Measurements from ENCODE around the gene ARHGAP12.

ARHGAP12 gene

GRCh38 chr10:31930023-31930751, 1.6 kb upstream of the ARHGAP12 start:
- no peaks in the 10 kb centered on the region for H3K36me3 ChIP-seq (ENCODE audit: insufficient read depth, low read depth, low read length)
- no peak overlapping the region for H3K9ac ChIP-seq (ENCODE audit: low read depth, low read length)
- no peaks in the 10 kb centered on the region for H3K9me3 ChIP-seq (ENCODE audit: insufficient read depth, low read depth, low read length)
- H3K27ac ChIP-seq (ENCODE audit: low read length), result no peak overlapping the region
- peaks cover 14% of the 10 kb centered on the region for H3K4me1 ChIP-seq (ENCODE audit: insufficient read depth, low read length)
- peak overlapping the region; percentile 98 for H3K4me3 ChIP-seq (ENCODE audit: low read length)
- no peaks in the 10 kb centered on the region for H3K27me3 ChIP-seq (ENCODE audit: insufficient read depth, low read length)

GRCh38 chr10:31929261-31930022, 811 bp upstream of the ARHGAP12 start:
- Histone ChIP-seq H3K4me3 (ENCODE audit: low read length) (peak overlapping the region; percentile 98), H3K9ac (ENCODE audit: low read depth, low read length) (peak overlapping the region; percentile 76), H3K9me3 (ENCODE audit: insufficient read depth, low read depth, low read length) (no peaks in the 10 kb centered on the region), H3K4me1 (ENCODE audit: insufficient read depth, low read length) (peaks cover 14% of the 10 kb centered on the region), H3K27me3 (ENCODE audit: insufficient read depth, low read length) (no peaks in the 10 kb centered on the region), H3K27ac (ENCODE audit: low read length) (no peak overlapping the region), H3K36me3 (ENCODE audit: insufficient read depth, low read depth, low read length) (no peaks in the 10 kb centered on the region)

GRCh38 chr10:31927884-31928548, 615 bp downstream of the ARHGAP12 start:
- Histone ChIP-seq H3K4me3 (ENCODE audit: low read length) (peak overlapping the region; percentile 98), H3K9ac (ENCODE audit: low read depth, low read length) (peak overlapping the region; percentile 89), H3K27ac (ENCODE audit: low read length) (peak overlapping the region; percentile 80), H3K4me1 (ENCODE audit: insufficient read depth, low read length) (peaks cover 14% of the 10 kb centered on the region), H3K9me3 (ENCODE audit: insufficient read depth, low read depth, low read length) (no peaks in the 10 kb centered on the region; the same call in 1 of the 2 replicates), H3K36me3 (ENCODE audit: insufficient read depth, low read depth, low read length) (no peaks in the 10 kb centered on the region), H3K27me3 (ENCODE audit: insufficient read depth, low read length) (no peaks in the 10 kb centered on the region)

GRCh38 chr10:31927565-31927883, 1.1 kb downstream of the ARHGAP12 start:
- Histone ChIP-seq H3K4me3 (ENCODE audit: low read length) (peak overlapping the region; percentile 98), H3K9ac (ENCODE audit: low read depth, low read length) (peak overlapping the region; percentile 89), H3K9me3 (ENCODE audit: insufficient read depth, low read depth, low read length) (no peaks in the 10 kb centered on the region; the same call in 1 of the 2 replicates), H3K27ac (ENCODE audit: low read length) (peak overlapping the region; percentile 77), H3K4me1 (ENCODE audit: insufficient read depth, low read length) (peaks cover 14% of the 10 kb centered on the region), H3K36me3 (ENCODE audit: insufficient read depth, low read depth, low read length) (no peaks in the 10 kb centered on the region), H3K27me3 (ENCODE audit: insufficient read depth, low read length) (no peaks in the 10 kb centered on the region)

- H3K4me3 ChIP-seq (ENCODE audit: low read length), result peak overlapping the region; percentile 98
- no peaks in the 10 kb centered on the region for H3K27me3 ChIP-seq (ENCODE audit: insufficient read depth, low read length)
- peak overlapping the region; percentile 77 for H3K27ac ChIP-seq (ENCODE audit: low read length)
- H3K36me3 ChIP-seq (ENCODE audit: insufficient read depth, low read depth, low read length), result no peaks in the 10 kb centered on the region
- peaks cover 14% of the 10 kb centered on the region for H3K4me1 ChIP-seq (ENCODE audit: insufficient read depth, low read length)
- H3K9ac ChIP-seq (ENCODE audit: low read depth, low read length), result peak overlapping the region; percentile 89
- no peaks in the 10 kb centered on the region; the same call in 1 of the 2 replicates for H3K9me3 ChIP-seq (ENCODE audit: insufficient read depth, low read depth, low read length)
These were observed 1.7 kb downstream of the ARHGAP12 start for GRCh38 chr10:31926765-31927564.

GRCh38 chr10:31926160-31926559, 2.5 kb downstream of the ARHGAP12 start:
- H3K9me3 ChIP-seq (ENCODE audit: insufficient read depth, low read depth, low read length), result no peaks in the 10 kb centered on the region; the same call in 1 of the 2 replicates
- no peaks in the 10 kb centered on the region for H3K36me3 ChIP-seq (ENCODE audit: insufficient read depth, low read depth, low read length)
- H3K9ac ChIP-seq (ENCODE audit: low read depth, low read length), result no peak overlapping the region
- no peak overlapping the region for H3K27ac ChIP-seq (ENCODE audit: low read length)
- 0 out of 2 replicates have a peak overlapping the region, but pooled peaks have one; percentile 25 for H3K4me3 ChIP-seq (ENCODE audit: low read length)
- no peaks in the 10 kb centered on the region for H3K27me3 ChIP-seq (ENCODE audit: insufficient read depth, low read length)
- H3K4me1 ChIP-seq (ENCODE audit: insufficient read depth, low read length), result peaks cover 14% of the 10 kb centered on the region

- Histone ChIP-seq H3K27ac (ENCODE audit: low read length) (no peak overlapping the region), H3K9ac (ENCODE audit: low read depth, low read length) (no peak overlapping the region), H3K9me3 (ENCODE audit: insufficient read depth, low read depth, low read length) (no peaks in the 10 kb centered on the region; the same call in 1 of the 2 replicates), H3K4me3 (ENCODE audit: low read length) (no peak overlapping the region), H3K4me1 (ENCODE audit: insufficient read depth, low read length) (peaks cover 9% of the 10 kb centered on the region), H3K27me3 (ENCODE audit: insufficient read depth, low read length) (no peaks in the 10 kb centered on the region), H3K36me3 (ENCODE audit: insufficient read depth, low read depth, low read length) (no peaks in the 10 kb centered on the region)
These were observed 3.8 kb downstream of the ARHGAP12 start for GRCh38 chr10:31924833-31925232.

GRCh38 chr10:31923389-31923788, 5.2 kb downstream of the ARHGAP12 start:
- Histone ChIP-seq H3K9ac (ENCODE audit: low read depth, low read length) (no peak overlapping the region), H3K4me1 (ENCODE audit: insufficient read depth, low read length) (peaks cover 6% of the 10 kb centered on the region), H3K27me3 (ENCODE audit: insufficient read depth, low read length) (no peaks in the 10 kb centered on the region), H3K4me3 (ENCODE audit: low read length) (no peak overlapping the region), H3K27ac (ENCODE audit: low read length) (no peak overlapping the region), H3K36me3 (ENCODE audit: insufficient read depth, low read depth, low read length) (no peaks in the 10 kb centered on the region), H3K9me3 (ENCODE audit: insufficient read depth, low read depth, low read length) (no peaks in the 10 kb centered on the region; the same call in 1 of the 2 replicates)

- no peak overlapping the region for H3K9ac ChIP-seq (ENCODE audit: low read depth, low read length)
- peaks cover 2% of the 10 kb centered on the region for H3K4me1 ChIP-seq (ENCODE audit: insufficient read depth, low read length)
- no peak overlapping the region for H3K27ac ChIP-seq (ENCODE audit: low read length)
- H3K9me3 ChIP-seq (ENCODE audit: insufficient read depth, low read depth, low read length), result no peaks in the 10 kb centered on the region; the same call in 1 of the 2 replicates
- H3K4me3 ChIP-seq (ENCODE audit: low read length), result no peak overlapping the region
- H3K36me3 ChIP-seq (ENCODE audit: insufficient read depth, low read depth, low read length), result no peaks in the 10 kb centered on the region
- no peaks in the 10 kb centered on the region for H3K27me3 ChIP-seq (ENCODE audit: insufficient read depth, low read length)
These were observed 7.6 kb downstream of the ARHGAP12 start for GRCh38 chr10:31921031-31921430.

- Histone ChIP-seq H3K36me3 (ENCODE audit: insufficient read depth, low read depth, low read length) (no peaks in the 10 kb centered on the region), H3K27ac (ENCODE audit: low read length) (no peak overlapping the region), H3K9ac (ENCODE audit: low read depth, low read length) (no peak overlapping the region), H3K27me3 (ENCODE audit: insufficient read depth, low read length) (no peaks in the 10 kb centered on the region), H3K4me1 (ENCODE audit: insufficient read depth, low read length) (no peaks in the 10 kb centered on the region), H3K4me3 (ENCODE audit: low read length) (no peak overlapping the region), H3K9me3 (ENCODE audit: insufficient read depth, low read depth, low read length) (no peaks in the 10 kb centered on the region; the same call in 1 of the 2 replicates)
These were observed 8.1 kb downstream of the ARHGAP12 start for GRCh38 chr10:31920538-31920937.

All from iPS-20b (cell line).